PC-3 (cell line): ENCODE data around the gene IDH3A. TPM values are rescaled to one million over a fixed set of nuclear protein-coding genes. Genes with fewer than 3 reads are reported as not detected.

Experiments
- ATAC-seq: fragments of 200-7000 bp; cut with Tn5 transposase; 2 replicates; pipeline ENCODE4 v1.9.1; 2020; ENCODE audit warnings: mild to moderate bottlenecking, moderate library complexity
- BruUV-seq: library from RNA; stranded (reverse); fragments of 400-500 nt; replicated peaks from 2 replicates; lab custom pipeline; 2021; lab: Mats Ljungman, UMichigan
- CTCF ChIA-PET: fragments of 300-600 bp; sonication (Branson Sonifier 250); formaldehyde crosslinking; loops from one replicate; lab custom pipeline; 2022; ENCODE audit warnings: antibody characterized with exemption; lab: Charles Lee
- POLR2A ChIA-PET: fragments of 300-600 bp; sonication (Branson Sonifier 250); formaldehyde crosslinking; loops from one replicate; lab custom pipeline; 2022; ENCODE audit warnings: antibody characterized with exemption; ENCODE audit not compliant: unreplicated experiment; lab: Charles Lee
- DNase-seq: peaks from one replicate; pipeline ENCODE4 v3.0.0-alpha.2; 2015
- H2AFZ ChIP-seq: fragments of 300-600 bp; sonication (generic); 2 replicates; pipeline ENCODE4 v1.6.0; 2016; ENCODE audit warnings: antibody characterized with exemption, low read length
- H3F3A ChIP-seq: fragments of 300-600 bp; sonication (generic); one replicate; pipeline ENCODE4 v1.6.0; 2017; ENCODE audit warnings: antibody characterized with exemption, low read length, control low read depth, mild to moderate bottlenecking; ENCODE audit not compliant: unreplicated experiment
- H3K27ac ChIP-seq: fragments of 300-600 bp; sonication (generic); 2 replicates; pipeline ENCODE4 v1.5.1; 2016; ENCODE audit warnings: mild to moderate bottlenecking, low read length
- H3K27me3 ChIP-seq: fragments of 300-600 bp; sonication (generic); 2 replicates; pipeline ENCODE4 v1.6.1; 2016; ENCODE audit warnings: low read length, mixed read lengths
- H3K36me3 ChIP-seq: fragments of 300-600 bp; sonication (generic); 2 replicates; pipeline ENCODE4 v1.6.1; 2016; ENCODE audit warnings: low read depth, mixed run types, low read length, mixed read lengths
- H3K4me1 ChIP-seq: fragments of 300-600 bp; sonication (generic); 2 replicates; pipeline ENCODE4 v1.5.1; 2016; ENCODE audit warnings: low read length; ENCODE audit not compliant: insufficient read depth
- H3K4me2 ChIP-seq: fragments of 300-600 bp; sonication (generic); 2 replicates; pipeline ENCODE4 v1.6.0; 2016; ENCODE audit warnings: low read length
- H3K4me3 ChIP-seq: fragments of 300-600 bp; sonication (generic); 2 replicates; pipeline ENCODE4 v1.5.1; 2016; ENCODE audit warnings: mild to moderate bottlenecking, low read length, mixed read lengths
- H3K79me2 ChIP-seq: fragments of 300-600 bp; sonication (generic); 2 replicates; pipeline ENCODE4 v1.6.1; 2017; ENCODE audit warnings: low read length, mixed read lengths
- H3K9ac ChIP-seq: fragments of 300-600 bp; sonication (generic); 2 replicates; pipeline ENCODE4 v1.6.0; 2016; ENCODE audit warnings: mild to moderate bottlenecking, low read length
- H3K9me2 ChIP-seq: fragments of 300-600 bp; sonication (generic); replicated peaks from 2 replicates; pipeline ENCODE4 v1.6.1; 2016; ENCODE audit warnings: mixed run types, low read length, mixed read lengths
- H3K9me3 ChIP-seq: fragments of 300-600 bp; sonication (generic); 2 replicates; pipeline ENCODE4 v1.6.1; 2016; ENCODE audit warnings: low read length, mixed read lengths
- H4K20me1 ChIP-seq: fragments of 300-600 bp; sonication (generic); 2 replicates; pipeline ENCODE4 v1.6.1; 2016; ENCODE audit warnings: low read length, mixed read lengths
- CTCF ChIP-seq: fragments of 300-600 bp; sonication (generic); conservative IDR thresholded peaks from 2 replicates; pipeline ENCODE4 v1.5.1; 2017; ENCODE audit warnings: antibody characterized with exemption, low read depth, mild to moderate bottlenecking, low read length
- EZH2 ChIP-seq: fragments of 300-600 bp; sonication (generic); IDR thresholded peaks from one replicate; pipeline ENCODE4 v1.6.1; 2017; ENCODE audit warnings: antibody characterized with exemption, mild to moderate bottlenecking, low read length; ENCODE audit not compliant: unreplicated experiment
- EZH2phosphoT487 ChIP-seq: fragments of 300-600 bp; sonication (generic); IDR thresholded peaks from 2 replicates; pipeline ENCODE4 v1.6.1; 2018; ENCODE audit warnings: mild to moderate bottlenecking, antibody characterized with exemption, low read length, borderline replicate concordance
- intact Hi-C: fragments of 100-400 bp; cut with micrococcal nuclease; formaldehyde crosslinking; loops from 2 replicates; pipeline ENCODE4 v1.9.0; 2023
- total RNA-seq: library from RNA; depleted of rRNA; stranded (reverse); fragments of >200 nt; gene quantifications from 2 replicates; pipeline ENCODE4 v1.2.3, GENCODE V29; 2014

IDH3A gene
- total RNA-seq, 1 experiment from 2014 or later, result 78.8 TPM

GRCh38 chr15:78129751-78130287 is 19.3 kb upstream of the IDH3A start:
- no peak overlapping the region for H2AFZ ChIP-seq
- intact Hi-C loops, result loop anchor here (5.0 kb wide), 2 partner anchors 67 to 112 kb away; no protein-coding TSS in a partner anchor
- H3K36me3 ChIP-seq, result no peaks in the 10 kb centered on the region
- H3K79me2 ChIP-seq, result no peaks in the 10 kb centered on the region
- TF ChIP-seq CTCF (no peak), EZH2 (no peak), EZH2phosphoT487 (no peak)
- H4K20me1 ChIP-seq, result no peaks in the 10 kb centered on the region
- no peak overlapping the region for H3K4me2 ChIP-seq
- H3F3A ChIP-seq, result no peaks in the 10 kb centered on the region
- ChIA-PET POLR2A (no interaction called here), CTCF (no interaction called here)
- H3K4me3 ChIP-seq, result no peak overlapping the region
- peaks cover 42% of the 10 kb centered on the region for H3K4me1 ChIP-seq
- no peak overlapping the region for H3K9ac ChIP-seq
- no peak overlapping the region for H3K27ac ChIP-seq
- DNase-seq, result no peak
- no peaks in the 10 kb centered on the region for H3K9me3 ChIP-seq
- H3K9me2 ChIP-seq, result no peaks in the 10 kb centered on the region
- no peaks in the 10 kb centered on the region for H3K27me3 ChIP-seq
- BruUV-seq, result no TSS peak
- ATAC-seq, result no peak

- POLR2A ChIA-PET, result no interaction called here
- CTCF ChIA-PET, result interaction anchor here (0.6 to 1.5 kb wide), 5 partner anchors 26 to 162 kb away, joined by 3 to 9 read pairs (median 5); no protein-coding TSS in a partner anchor
- Histone ChIP-seq H3K27ac (no peak overlapping the region), H3K4me1 (peaks cover 42% of the 10 kb centered on the region), H3K9me3 (no peaks in the 10 kb centered on the region), H3K36me3 (no peaks in the 10 kb centered on the region), H2AFZ (no peak overlapping the region), H3K9me2 (no peaks in the 10 kb centered on the region), H3F3A (no peaks in the 10 kb centered on the region), H3K9ac (no peak overlapping the region), H3K4me2 (peak overlapping the region; percentile 76; the same call in 1 of the 2 replicates), H3K27me3 (no peaks in the 10 kb centered on the region), H3K79me2 (no peaks in the 10 kb centered on the region), H3K4me3 (peak overlapping the region; percentile 62; the same call in 1 of the 2 replicates), H4K20me1 (no peaks in the 10 kb centered on the region)
- intact Hi-C loops, result loop anchor here (5.0 kb wide), 2 partner anchors 67 to 112 kb away; no protein-coding TSS in a partner anchor
- no peak for DNase-seq
- no peak for TF ChIP-seq CTCF
- TF ChIP-seq EZH2, result no peak
- no peak for TF ChIP-seq EZH2phosphoT487
- no peak for ATAC-seq
- BruUV-seq, result no TSS peak
These were observed 18.5 kb upstream of the IDH3A start for GRCh38 chr15:78130466-78131294.
